ENCODE data around the gene CCDC172. TPM values are rescaled to one million over a fixed set of nuclear protein-coding genes. Genes with fewer than 3 reads are reported as not detected.

Gene CCDC172
- total RNA-seq, 1 donor from 2014 or later = not detected

DNA sequence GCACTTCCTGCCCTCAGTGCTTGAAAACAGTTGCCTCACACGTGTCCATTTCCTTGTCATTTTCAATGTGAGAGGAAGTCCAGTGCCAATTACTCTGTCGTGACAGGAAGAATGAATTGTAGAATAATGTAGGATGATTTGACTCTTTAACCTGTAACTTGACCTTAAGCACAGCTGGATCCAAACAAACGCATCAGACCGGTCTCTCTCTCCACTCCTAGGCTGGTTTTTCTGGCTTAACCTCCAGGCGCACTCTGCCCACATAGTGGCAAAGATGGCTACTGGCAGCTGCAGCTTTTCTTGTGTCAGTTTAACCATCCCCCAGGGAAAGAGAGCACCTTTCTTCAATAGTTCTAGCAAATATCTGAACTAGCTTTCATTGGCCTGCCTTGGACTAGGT, 74.0 kb downstream of the CCDC172 start:
- H2AFZ ChIP-seq (replicated peaks) = no peak overlapping the region
- no peak for DNase-seq (ENCODE audit: low spot score)
- no peaks in the 10 kb centered on the region for H3K79me2 ChIP-seq (ENCODE audit: low read depth)
- H3F3A ChIP-seq (ENCODE audit: low read depth) = no peaks in the 10 kb centered on the region
- Mint-ChIP-seq H3K27ac (no peak overlapping the region), H3K4me1 (peaks cover 9% of the 10 kb centered on the region), H3K4me3 (no peak overlapping the region), H3K27me3 (ENCODE audit: insufficient read depth, low read depth) (peaks cover 8% of the 10 kb centered on the region), H3K9me3 (peaks cover 5% of the 10 kb centered on the region), H3K36me3 (no peaks in the 10 kb centered on the region)
- H3K4me1 ChIP-seq = no peaks in the 10 kb centered on the region
- H3K4me3 ChIP-seq = no peak overlapping the region
- H3K4me2 ChIP-seq = no peak overlapping the region
- H3K27ac ChIP-seq = no peak overlapping the region
- H3K27me3 ChIP-seq = no peaks in the 10 kb centered on the region
- H4K20me1 ChIP-seq (ENCODE audit: low read depth) = no peaks in the 10 kb centered on the region
- H3K9me3 ChIP-seq (ENCODE audit: low read depth) = no peaks in the 10 kb centered on the region
- H3K36me3 ChIP-seq = no peaks in the 10 kb centered on the region
- H3K9ac ChIP-seq = no peak overlapping the region
- TF ChIP-seq EZH2phosphoT487 (IDR thresholded peaks at IDR 0.05) = no peak
- no peak for TF ChIP-seq EZH2 (IDR thresholded peaks at IDR 0.05)
- TF ChIP-seq, protein P1, sequence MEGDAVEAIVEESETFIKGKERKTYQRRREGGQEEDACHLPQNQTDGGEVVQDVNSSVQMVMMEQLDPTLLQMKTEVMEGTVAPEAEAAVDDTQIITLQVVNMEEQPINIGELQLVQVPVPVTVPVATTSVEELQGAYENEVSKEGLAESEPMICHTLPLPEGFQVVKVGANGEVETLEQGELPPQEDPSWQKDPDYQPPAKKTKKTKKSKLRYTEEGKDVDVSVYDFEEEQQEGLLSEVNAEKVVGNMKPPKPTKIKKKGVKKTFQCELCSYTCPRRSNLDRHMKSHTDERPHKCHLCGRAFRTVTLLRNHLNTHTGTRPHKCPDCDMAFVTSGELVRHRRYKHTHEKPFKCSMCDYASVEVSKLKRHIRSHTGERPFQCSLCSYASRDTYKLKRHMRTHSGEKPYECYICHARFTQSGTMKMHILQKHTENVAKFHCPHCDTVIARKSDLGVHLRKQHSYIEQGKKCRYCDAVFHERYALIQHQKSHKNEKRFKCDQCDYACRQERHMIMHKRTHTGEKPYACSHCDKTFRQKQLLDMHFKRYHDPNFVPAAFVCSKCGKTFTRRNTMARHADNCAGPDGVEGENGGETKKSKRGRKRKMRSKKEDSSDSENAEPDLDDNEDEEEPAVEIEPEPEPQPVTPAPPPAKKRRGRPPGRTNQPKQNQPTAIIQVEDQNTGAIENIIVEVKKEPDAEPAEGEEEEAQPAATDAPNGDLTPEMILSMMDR (IDR thresholded peaks at IDR 0.05) = no peak

DNA sequence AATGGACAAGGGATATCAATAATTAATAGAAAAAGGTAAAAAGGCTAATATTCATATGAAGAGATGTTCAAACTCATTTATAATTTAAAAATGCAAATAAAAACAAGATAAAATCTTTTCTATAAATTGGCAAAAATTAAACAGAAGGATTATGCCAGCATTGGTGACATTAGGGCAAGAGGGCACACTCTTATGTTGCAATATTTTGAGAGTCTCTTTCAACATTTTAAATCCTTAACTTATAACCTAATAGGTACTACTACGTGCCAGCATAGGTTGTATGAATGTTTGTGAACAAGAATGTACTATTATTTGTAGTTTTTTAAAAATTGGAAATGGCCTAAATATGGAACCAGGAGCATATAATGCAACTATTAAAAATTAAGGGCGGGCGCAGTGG, 78.6 kb downstream of the CCDC172 start:
- TF ChIP-seq EZH2phosphoT487 (IDR thresholded peaks at IDR 0.05) = no peak
- TF ChIP-seq, protein P1 (IDR thresholded peaks at IDR 0.05) = no peak
- TF ChIP-seq EZH2 (IDR thresholded peaks at IDR 0.05) = no peak
- Mint-ChIP-seq H3K4me1 (peaks cover 5% of the 10 kb centered on the region), H3K36me3 (no peaks in the 10 kb centered on the region), H3K4me3 (no peak overlapping the region), H3K27ac (no peak overlapping the region), H3K27me3 (ENCODE audit: insufficient read depth, low read depth) (no peaks in the 10 kb centered on the region), H3K9me3 (no peaks in the 10 kb centered on the region)
- Histone ChIP-seq H3K36me3 (no peaks in the 10 kb centered on the region), H3K4me1 (no peaks in the 10 kb centered on the region), H2AFZ (replicated peaks) (no peak overlapping the region), H3K4me2 (no peak overlapping the region), H3K4me3 (no peak overlapping the region), H3K27me3 (no peaks in the 10 kb centered on the region), H3K27ac (no peak overlapping the region), H3K9ac (no peak overlapping the region), H3K79me2 (ENCODE audit: low read depth) (no peaks in the 10 kb centered on the region), H4K20me1 (ENCODE audit: low read depth) (no peaks in the 10 kb centered on the region), H3F3A (ENCODE audit: low read depth) (no peaks in the 10 kb centered on the region), H3K9me3 (ENCODE audit: low read depth) (no peaks in the 10 kb centered on the region)
- no peak for DNase-seq (ENCODE audit: low spot score)

DNA sequence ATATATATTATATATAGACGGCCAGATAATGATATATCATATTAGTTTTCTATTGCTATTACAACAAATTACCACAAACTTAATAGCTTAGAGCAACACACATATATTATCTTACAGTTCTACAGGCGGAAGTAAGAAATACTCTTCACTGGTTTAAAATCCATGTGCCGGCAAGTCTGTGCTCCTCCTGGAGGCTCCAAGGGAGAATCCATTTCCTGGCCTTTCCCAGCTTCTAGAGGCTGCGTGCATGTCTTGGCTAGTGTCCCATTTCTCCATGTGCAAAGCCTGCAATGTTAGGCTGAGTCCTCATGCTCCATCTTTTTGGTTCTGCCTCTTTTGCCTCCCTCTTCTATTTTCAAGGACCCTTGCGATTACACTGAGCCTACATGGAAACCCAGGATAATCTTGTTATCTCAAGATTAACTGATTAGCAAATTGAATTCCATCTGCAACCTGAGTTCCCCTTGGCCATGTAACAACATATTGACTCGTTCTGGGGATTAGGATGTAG, 79.5 kb downstream of the CCDC172 start:
- H3K27ac Mint-ChIP-seq = no peak overlapping the region
- TF ChIP-seq, protein P1 (IDR thresholded peaks at IDR 0.05) = no peak
- no peak for TF ChIP-seq EZH2phosphoT487 (IDR thresholded peaks at IDR 0.05)
- TF ChIP-seq EZH2 (IDR thresholded peaks at IDR 0.05) = no peak
- no peaks in the 10 kb centered on the region for H3K9me3 ChIP-seq (ENCODE audit: low read depth)
- H3K4me1 Mint-ChIP-seq = peaks cover 7% of the 10 kb centered on the region
- no peaks in the 10 kb centered on the region for H4K20me1 ChIP-seq (ENCODE audit: low read depth)
- H3K4me3 Mint-ChIP-seq = no peak overlapping the region
- H3K79me2 ChIP-seq (ENCODE audit: low read depth) = no peaks in the 10 kb centered on the region
- no peak overlapping the region for H3K4me2 ChIP-seq
- no peaks in the 10 kb centered on the region for H3K36me3 ChIP-seq
- no peak overlapping the region for H3K9ac ChIP-seq
- H3K27me3 ChIP-seq = no peaks in the 10 kb centered on the region
- no peaks in the 10 kb centered on the region for H3K9me3 Mint-ChIP-seq
- H3K36me3 Mint-ChIP-seq = no peaks in the 10 kb centered on the region
- no peak overlapping the region for H3K27ac ChIP-seq
- no peaks in the 10 kb centered on the region for H3K4me1 ChIP-seq
- no peak overlapping the region for H2AFZ ChIP-seq (replicated peaks)
- H3F3A ChIP-seq (ENCODE audit: low read depth) = no peaks in the 10 kb centered on the region
- H3K27me3 Mint-ChIP-seq (ENCODE audit: insufficient read depth, low read depth) = no peaks in the 10 kb centered on the region
- DNase-seq (ENCODE audit: low spot score) = no peak
- H3K4me3 ChIP-seq = no peak overlapping the region
